Astrocyte (in vitro differentiated cells and primary cell): ENCODE measurements around the gene CD244. TPM values are rescaled to one million over a fixed set of nuclear protein-coding genes. Genes with fewer than 3 reads are reported as not detected.

Source experiments
- DNase-seq: peaks from one replicate; pipeline ENCODE4 v3.0.0-alpha.2; 2010; ENCODE audit warnings: low read depth
- FAIRE-seq: peaks from 2 replicates; lab custom pipeline; 2011; peaks lifted over from hg19 to GRCh38; lab: Jason Lieb, UNC
- H2AFZ ChIP-seq: 2 replicates; pipeline ENCODE4 v1.6.0; 2012; ENCODE audit warnings: low read depth, low read length, inconsistent platforms
- H3K27ac ChIP-seq: 2 replicates; pipeline ENCODE4 v1.5.1; 2011; ENCODE audit warnings: low read depth, low read length, inconsistent platforms
- H3K27me3 ChIP-seq: 2 replicates; pipeline ENCODE4 v1.6.0; 2011; ENCODE audit warnings: low read length, inconsistent platforms; ENCODE audit not compliant: insufficient read depth
- H3K36me3 ChIP-seq: 2 replicates; pipeline ENCODE4 v1.5.1; 2011; ENCODE audit warnings: low read length, inconsistent platforms; ENCODE audit not compliant: insufficient read depth
- H3K4me1 ChIP-seq: 2 replicates; pipeline ENCODE4 v1.5.1; 2011; ENCODE audit warnings: low read length, inconsistent platforms; ENCODE audit not compliant: insufficient read depth
- H3K4me2 ChIP-seq: 2 replicates; pipeline ENCODE4 v1.6.0; 2012; ENCODE audit warnings: low read length, inconsistent platforms
- H3K4me3 ChIP-seq: 2 replicates; pipeline ENCODE4 v1.5.1; 2011; ENCODE audit warnings: low read depth, mild to moderate bottlenecking, low read length, inconsistent platforms; ENCODE audit not compliant: insufficient read depth
- H3K79me2 ChIP-seq: 2 replicates; pipeline ENCODE4 v1.6.0; 2012; ENCODE audit warnings: mild to moderate bottlenecking, low read length, inconsistent platforms; ENCODE audit not compliant: insufficient read depth
- H3K9ac ChIP-seq: 2 replicates; pipeline ENCODE4 v1.6.0; 2012; ENCODE audit warnings: mild to moderate bottlenecking, low read length, inconsistent platforms
- H3K9me3 ChIP-seq: 2 replicates; pipeline ENCODE4 v1.5.1; 2012; ENCODE audit warnings: low read depth, mild to moderate bottlenecking, low read length, inconsistent platforms; ENCODE audit not compliant: insufficient read depth
- H4K20me1 ChIP-seq: 2 replicates; pipeline ENCODE4 v1.6.0; 2012; ENCODE audit warnings: low read length, inconsistent platforms; ENCODE audit not compliant: insufficient read depth
- H3K27ac Mint-ChIP-seq: one replicate; pipeline ENCODE4 v1.8.0; 2021; ENCODE audit warnings: mild to moderate bottlenecking, mixed read lengths; ENCODE audit not compliant: unreplicated experiment
- H3K27me3 Mint-ChIP-seq: one replicate; pipeline ENCODE4 v1.8.0; 2021; ENCODE audit warnings: low read depth, mixed read lengths; ENCODE audit not compliant: unreplicated experiment
- H3K36me3 Mint-ChIP-seq: one replicate; pipeline ENCODE4 v1.8.0; 2021; ENCODE audit warnings: low read depth, mixed read lengths; ENCODE audit not compliant: unreplicated experiment
- H3K4me1 Mint-ChIP-seq: one replicate; pipeline ENCODE4 v1.8.0; 2021; ENCODE audit warnings: low read depth, mixed read lengths; ENCODE audit not compliant: unreplicated experiment
- H3K4me3 Mint-ChIP-seq: one replicate; pipeline ENCODE4 v1.8.0; 2021; ENCODE audit warnings: mild to moderate bottlenecking, moderate library complexity, mixed read lengths; ENCODE audit not compliant: unreplicated experiment
- H3K9me3 Mint-ChIP-seq: one replicate; pipeline ENCODE4 v1.8.0; 2021; ENCODE audit warnings: mild to moderate bottlenecking, mixed read lengths; ENCODE audit not compliant: unreplicated experiment
- CTCF ChIP-seq: IDR thresholded peaks from 2 replicates; pipeline ENCODE4 v1.5.1; 2011; ENCODE audit warnings: low read depth, mild to moderate bottlenecking, inconsistent platforms, low read length, moderate library complexity; ENCODE audit not compliant: insufficient read depth
- EZH2 ChIP-seq: IDR thresholded peaks from 2 replicates; pipeline ENCODE4 v1.6.1; 2012; ENCODE audit warnings: mild to moderate bottlenecking, low read length, inconsistent platforms; ENCODE audit not compliant: insufficient read depth
- total RNA-seq: library from RNA; stranded (reverse); gene quantifications from 2 replicates; pipeline ENCODE4 v1.2.1, GENCODE V29; 2021

Gene CD244
- total RNA-seq, 1 donor from 2014 or later = not detected

- Mint-ChIP-seq H3K27ac (no peak overlapping the region), H3K4me3 (no peak overlapping the region), H3K9me3 (peaks cover 3% of the 10 kb centered on the region), H3K36me3 (no peaks in the 10 kb centered on the region), H3K27me3 (peaks cover 14% of the 10 kb centered on the region), H3K4me1 (no peaks in the 10 kb centered on the region)
- Histone ChIP-seq H4K20me1 (no peaks in the 10 kb centered on the region), H3K27ac (no peak overlapping the region), H3K4me1 (no peaks in the 10 kb centered on the region), H3K9ac (no peak overlapping the region), H2AFZ (no peak overlapping the region), H3K79me2 (no peaks in the 10 kb centered on the region), H3K4me2 (no peak overlapping the region), H3K9me3 (no peaks in the 10 kb centered on the region), H3K27me3 (no peaks in the 10 kb centered on the region), H3K36me3 (no peaks in the 10 kb centered on the region), H3K4me3 (no peak overlapping the region)
- DNase-seq (no peak), FAIRE-seq (no peak)
- TF ChIP-seq EZH2 (no peak), CTCF (no peak)
Measured at GRCh38 chr1:160797271-160797709, 65.4 kb downstream of the CD244 start.

GRCh38 chr1:160795951-160796383 lies 66.7 kb downstream of the CD244 start, which contains the start of gene LY9:
Gene LY9 (plus strand): TSS chr1:160796174. CDS start chr1:160796188, 14 bp downstream.
- H3K27ac Mint-ChIP-seq = no peak within 1 kb of the TSS
- no peak within 1 kb of the TSS for H3K4me2 ChIP-seq
- no peak within 1 kb of the TSS for H3K27ac ChIP-seq
- no peak within 1 kb of the TSS for H2AFZ ChIP-seq
- no peaks in the 10 kb centered on the region for H3K36me3 Mint-ChIP-seq
- peaks cover 14% of the 10 kb centered on the region for H3K27me3 Mint-ChIP-seq
- H3K9me3 ChIP-seq = no peaks in the 10 kb centered on the region
- TF ChIP-seq EZH2 (no peak), CTCF (no peak)
- no peaks in the 10 kb centered on the region for H4K20me1 ChIP-seq
- H3K4me1 ChIP-seq = no peaks in the 10 kb centered on the region
- no peak within 1 kb of the TSS for H3K4me3 Mint-ChIP-seq
- no peaks in the 10 kb centered on the region for H3K36me3 ChIP-seq
- no peaks in the 10 kb centered on the region for H3K79me2 ChIP-seq
- no peak for DNase-seq
- H3K27me3 ChIP-seq = no peaks in the 10 kb centered on the region
- H3K4me3 ChIP-seq = no peak within 1 kb of the TSS
- FAIRE-seq = no peak
- no peaks in the 10 kb centered on the region for H3K4me1 Mint-ChIP-seq
- H3K9ac ChIP-seq = no peak within 1 kb of the TSS
- peaks cover 3% of the 10 kb centered on the region for H3K9me3 Mint-ChIP-seq

GRCh38 chr1:160794376-160794775 lies 68.3 kb downstream of the CD244 start:
- DNase-seq = no peak
- no peaks in the 10 kb centered on the region for H3K9me3 ChIP-seq
- no peaks in the 10 kb centered on the region for H3K4me1 ChIP-seq
- H3K4me3 ChIP-seq = no peak overlapping the region
- H3K27ac ChIP-seq = no peak overlapping the region
- no peak overlapping the region for H3K9ac ChIP-seq
- H3K27me3 Mint-ChIP-seq = peaks cover 12% of the 10 kb centered on the region
- no peak for FAIRE-seq
- H3K36me3 Mint-ChIP-seq = no peaks in the 10 kb centered on the region
- peaks cover 3% of the 10 kb centered on the region for H3K9me3 Mint-ChIP-seq
- no peak overlapping the region for H2AFZ ChIP-seq
- H3K4me3 Mint-ChIP-seq = no peak overlapping the region
- H3K27me3 ChIP-seq = no peaks in the 10 kb centered on the region
- no peaks in the 10 kb centered on the region for H3K36me3 ChIP-seq
- TF ChIP-seq EZH2 (no peak), CTCF (no peak)
- no peaks in the 10 kb centered on the region for H4K20me1 ChIP-seq
- H3K4me2 ChIP-seq = no peak overlapping the region
- H3K4me1 Mint-ChIP-seq = no peaks in the 10 kb centered on the region
- H3K27ac Mint-ChIP-seq = no peak overlapping the region
- no peaks in the 10 kb centered on the region for H3K79me2 ChIP-seq
